Coronary artery (tissue), 2 donors: ENCODE measurements around the gene IL10RA.

Source experiments
- DNase-seq: peaks from one replicate; pipeline ENCODE4 v3.0.0-alpha.2; 2017; ENCODE audit warnings: low spot score
- H3K27ac ChIP-seq, 2 donors: fragments of 200-600 bp; sonication (generic); one replicate each; pipeline ENCODE4 v1.5.1; 2016 to 2019
- H3K4me3 ChIP-seq: fragments of 200-600 bp; sonication (generic); 2 replicates; pipeline ENCODE4 v1.5.1; 2016; ENCODE audit warnings: mild to moderate bottlenecking, moderate library complexity
- CTCF ChIP-seq: fragments of 200-600 bp; sonication (generic); IDR thresholded peaks from one replicate; pipeline ENCODE4 v1.5.1; 2019; ENCODE audit warnings: antibody characterized with exemption

Gene IL10RA

GRCh38 chr11:117950993-117951961 is 34.9 kb upstream of the IL10RA start:
- no peak for DNase-seq
- Histone ChIP-seq H3K27ac (no peak overlapping the region), H3K4me3 (no peak overlapping the region)
- TF ChIP-seq CTCF: no peak

- no peak for TF ChIP-seq CTCF
- H3K27ac ChIP-seq: no peak overlapping the region
Measured at GRCh38 chr11:117953024-117953671, 33.0 kb upstream of the IL10RA start.

GRCh38 chr11:117958949-117959348 is 27.2 kb upstream of the IL10RA start:
- DNase-seq: no peak
- Histone ChIP-seq H3K4me3 (no peak overlapping the region), H3K27ac (peak overlapping the region in 1 of 2 donors; percentile 35)
- TF ChIP-seq CTCF: no peak

More at GRCh38 chr11:117953024-117953671, 33.0 kb upstream of the IL10RA start:
- no peak for DNase-seq
- no peak overlapping the region for H3K4me3 ChIP-seq

DNA sequence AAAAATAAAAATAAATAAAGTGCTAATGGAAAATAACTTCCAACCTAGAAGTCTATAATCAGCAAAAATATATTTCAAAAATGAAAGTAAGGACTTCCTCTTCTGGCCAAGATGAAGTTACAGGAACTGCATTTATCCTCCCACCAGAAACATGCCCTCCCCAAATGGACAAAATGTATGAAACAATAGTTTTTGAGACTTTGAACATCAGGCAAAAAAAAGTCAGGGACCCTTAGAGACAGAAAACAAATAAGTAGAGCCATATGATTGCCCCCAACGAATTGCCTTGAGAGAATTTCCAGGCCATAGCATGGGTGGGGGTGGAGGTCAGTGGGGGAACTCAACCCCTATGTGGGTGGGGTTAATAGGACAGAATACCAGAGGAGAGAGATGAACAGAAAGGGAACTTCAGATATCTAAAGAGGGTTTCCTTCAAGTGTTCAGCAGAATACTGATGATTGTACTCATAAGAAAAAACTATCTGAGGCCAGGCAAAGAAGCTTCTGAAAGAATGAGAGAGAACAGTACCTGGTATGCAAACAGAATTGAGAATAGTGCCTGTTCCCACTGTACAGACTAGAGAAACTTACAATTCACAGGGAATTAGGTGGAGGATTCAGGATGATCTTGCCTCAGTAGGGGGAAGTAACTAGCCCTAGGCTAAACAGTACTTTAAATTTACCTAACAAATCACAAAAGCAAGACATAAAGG is 26.6 kb upstream of the IL10RA start:
- Histone ChIP-seq H3K4me3 (no peak overlapping the region), H3K27ac (peak overlapping the region in 1 of 2 donors; percentile 24)
- no peak for DNase-seq
- TF ChIP-seq CTCF: no peak

DNA sequence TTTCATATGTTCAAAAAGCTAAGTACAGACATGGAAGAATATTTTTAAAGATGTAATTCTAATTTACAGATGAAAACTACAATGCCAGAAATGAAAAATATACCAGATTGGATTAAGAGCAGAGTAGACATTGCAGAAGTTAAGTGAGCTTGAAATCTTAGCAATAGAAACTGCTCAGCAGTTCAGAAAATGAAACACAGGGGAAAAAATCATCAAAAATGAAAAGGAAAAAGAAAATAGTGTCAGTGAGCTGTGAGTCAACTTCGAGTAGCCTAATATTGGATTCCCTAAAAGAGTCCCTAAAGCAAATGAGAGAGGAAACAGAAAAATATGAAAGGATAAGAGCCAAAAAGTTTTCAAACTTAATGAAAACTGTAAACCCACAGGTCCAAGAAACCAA is 25.8 kb upstream of the IL10RA start:
- Histone ChIP-seq H3K27ac (peak overlapping the region in 1 of 2 donors; percentile 24), H3K4me3 (no peak overlapping the region)
- DNase-seq: no peak
- no peak for TF ChIP-seq CTCF

GRCh38 chr11:117961896-117962295 is 24.3 kb upstream of the IL10RA start:
- no peak for DNase-seq

More at GRCh38 chr11:117961896-117962295, 24.3 kb upstream of the IL10RA start:
- H3K4me3 ChIP-seq: no peak overlapping the region
- no peak for TF ChIP-seq CTCF
- no peak overlapping the region for H3K27ac ChIP-seq
